Liver (tissue), 3 donors: ENCODE data around the gene UCK2.

ENCODE experiments used
- CTCF ChIP-seq: fragments of 150-350 bp; IDR thresholded peaks from 2 replicates; pipeline ENCODE4 v1.5.1; 2017; ENCODE audit warnings: improper control_type of control experiment, low read depth, low read length; ENCODE audit not compliant: missing input control
- EGR1 ChIP-seq, 2 donors: IDR thresholded peaks; 2 replicates each; pipeline ENCODE4 v1.6.1; 2016 to 2018; ENCODE audit warnings: antibody characterized with exemption in 2 of 2, low read depth in 2 of 2
- GABPA ChIP-seq, 2 donors: IDR thresholded peaks in 1 of 2; conservative IDR thresholded peaks in 1 of 2; 2 replicates each; pipeline ENCODE4 v1.6.1; 2016; ENCODE audit warnings: antibody characterized with exemption in 2 of 2, mild to moderate bottlenecking in 1 of 2, moderate library complexity in 1 of 2
- JUND ChIP-seq, 2 donors: IDR thresholded peaks; 2 replicates each; pipeline ENCODE4 v1.6.1; 2016; ENCODE audit warnings: antibody characterized with exemption in 2 of 2
- MAX ChIP-seq: IDR thresholded peaks from 2 replicates; pipeline ENCODE4 v1.6.1; 2016; ENCODE audit warnings: antibody characterized with exemption
- NR2F2 ChIP-seq: IDR thresholded peaks from 2 replicates; pipeline ENCODE4 v1.6.1; 2016; ENCODE audit warnings: antibody characterized with exemption
- RAD21 ChIP-seq, 2 donors: IDR thresholded peaks; 2 replicates each; pipeline ENCODE4 v1.6.1; 2016; ENCODE audit warnings: antibody characterized with exemption in 2 of 2, mild to moderate bottlenecking in 2 of 2
- TAF1 ChIP-seq: conservative IDR thresholded peaks from 2 replicates; pipeline ENCODE4 v1.6.1; 2016; ENCODE audit warnings: antibody characterized with exemption, mild to moderate bottlenecking
- YY1 ChIP-seq: IDR thresholded peaks from 2 replicates; pipeline ENCODE4 v1.6.1; 2016; ENCODE audit warnings: antibody characterized with exemption, mild to moderate bottlenecking
- TF ChIP-seq, protein P1 (sequence below): IDR thresholded peaks from 2 replicates; pipeline ENCODE4 v1.6.1; 2016; ENCODE audit warnings: antibody characterized with exemption, mild to moderate bottlenecking
- TF ChIP-seq, protein P2 (sequence below): IDR thresholded peaks from 2 replicates; pipeline ENCODE4 v1.6.1; 2016; ENCODE audit warnings: antibody characterized with exemption
- TF ChIP-seq, protein P3 (sequence below): IDR thresholded peaks from 2 replicates; pipeline ENCODE4 v1.6.1; 2016; ENCODE audit warnings: antibody characterized with exemption
- donor health status: healthy.
- donor health status: healthy.

DNA sequence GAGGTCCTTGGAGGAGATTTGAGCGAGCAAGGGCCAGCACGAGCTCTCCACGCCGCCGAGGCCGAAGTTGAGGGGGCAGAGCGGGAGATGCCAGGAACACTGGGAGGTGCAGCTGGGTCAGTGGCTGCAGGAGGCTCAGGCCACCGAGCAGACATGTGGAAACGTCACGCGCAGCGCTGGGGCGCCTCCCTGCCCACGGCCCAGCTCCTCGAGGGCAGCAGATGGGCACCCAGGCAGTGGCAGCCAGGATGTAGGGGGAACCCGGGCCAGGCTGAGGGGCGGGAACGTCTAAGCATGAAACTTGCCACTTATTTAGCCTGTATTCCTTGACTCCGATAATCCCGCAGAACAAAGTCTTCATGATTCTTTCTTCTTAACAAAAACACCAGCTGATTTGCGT, 114.1 kb downstream of the UCK2 start:
- TF ChIP-seq CTCF (no peak), YY1 (no peak), MAX (no peak), GABPA (IDR thresholded peaks at IDR 0.05 in 1 of 2, conservative IDR thresholded peaks at IDR 0.05 in 1 of 2) (no peak), JUND (IDR thresholded peaks at IDR 0.05) (no peak), RAD21 (IDR thresholded peaks at IDR 0.05) (no peak), TAF1 (no peak), NR2F2 (no peak), EGR1 (IDR thresholded peaks at IDR 0.05; ENCODE audit: low read depth in 2 of 2) (no peak)
- TF ChIP-seq, protein P1, sequence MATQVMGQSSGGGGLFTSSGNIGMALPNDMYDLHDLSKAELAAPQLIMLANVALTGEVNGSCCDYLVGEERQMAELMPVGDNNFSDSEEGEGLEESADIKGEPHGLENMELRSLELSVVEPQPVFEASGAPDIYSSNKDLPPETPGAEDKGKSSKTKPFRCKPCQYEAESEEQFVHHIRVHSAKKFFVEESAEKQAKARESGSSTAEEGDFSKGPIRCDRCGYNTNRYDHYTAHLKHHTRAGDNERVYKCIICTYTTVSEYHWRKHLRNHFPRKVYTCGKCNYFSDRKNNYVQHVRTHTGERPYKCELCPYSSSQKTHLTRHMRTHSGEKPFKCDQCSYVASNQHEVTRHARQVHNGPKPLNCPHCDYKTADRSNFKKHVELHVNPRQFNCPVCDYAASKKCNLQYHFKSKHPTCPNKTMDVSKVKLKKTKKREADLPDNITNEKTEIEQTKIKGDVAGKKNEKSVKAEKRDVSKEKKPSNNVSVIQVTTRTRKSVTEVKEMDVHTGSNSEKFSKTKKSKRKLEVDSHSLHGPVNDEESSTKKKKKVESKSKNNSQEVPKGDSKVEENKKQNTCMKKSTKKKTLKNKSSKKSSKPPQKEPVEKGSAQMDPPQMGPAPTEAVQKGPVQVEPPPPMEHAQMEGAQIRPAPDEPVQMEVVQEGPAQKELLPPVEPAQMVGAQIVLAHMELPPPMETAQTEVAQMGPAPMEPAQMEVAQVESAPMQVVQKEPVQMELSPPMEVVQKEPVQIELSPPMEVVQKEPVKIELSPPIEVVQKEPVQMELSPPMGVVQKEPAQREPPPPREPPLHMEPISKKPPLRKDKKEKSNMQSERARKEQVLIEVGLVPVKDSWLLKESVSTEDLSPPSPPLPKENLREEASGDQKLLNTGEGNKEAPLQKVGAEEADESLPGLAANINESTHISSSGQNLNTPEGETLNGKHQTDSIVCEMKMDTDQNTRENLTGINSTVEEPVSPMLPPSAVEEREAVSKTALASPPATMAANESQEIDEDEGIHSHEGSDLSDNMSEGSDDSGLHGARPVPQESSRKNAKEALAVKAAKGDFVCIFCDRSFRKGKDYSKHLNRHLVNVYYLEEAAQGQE = no peak
- TF ChIP-seq, protein P2, sequence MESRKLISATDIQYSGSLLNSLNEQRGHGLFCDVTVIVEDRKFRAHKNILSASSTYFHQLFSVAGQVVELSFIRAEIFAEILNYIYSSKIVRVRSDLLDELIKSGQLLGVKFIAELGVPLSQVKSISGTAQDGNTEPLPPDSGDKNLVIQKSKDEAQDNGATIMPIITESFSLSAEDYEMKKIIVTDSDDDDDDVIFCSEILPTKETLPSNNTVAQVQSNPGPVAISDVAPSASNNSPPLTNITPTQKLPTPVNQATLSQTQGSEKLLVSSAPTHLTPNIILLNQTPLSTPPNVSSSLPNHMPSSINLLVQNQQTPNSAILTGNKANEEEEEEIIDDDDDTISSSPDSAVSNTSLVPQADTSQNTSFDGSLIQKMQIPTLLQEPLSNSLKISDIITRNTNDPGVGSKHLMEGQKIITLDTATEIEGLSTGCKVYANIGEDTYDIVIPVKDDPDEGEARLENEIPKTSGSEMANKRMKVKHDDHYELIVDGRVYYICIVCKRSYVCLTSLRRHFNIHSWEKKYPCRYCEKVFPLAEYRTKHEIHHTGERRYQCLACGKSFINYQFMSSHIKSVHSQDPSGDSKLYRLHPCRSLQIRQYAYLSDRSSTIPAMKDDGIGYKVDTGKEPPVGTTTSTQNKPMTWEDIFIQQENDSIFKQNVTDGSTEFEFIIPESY = no peak
- TF ChIP-seq, protein P3, sequence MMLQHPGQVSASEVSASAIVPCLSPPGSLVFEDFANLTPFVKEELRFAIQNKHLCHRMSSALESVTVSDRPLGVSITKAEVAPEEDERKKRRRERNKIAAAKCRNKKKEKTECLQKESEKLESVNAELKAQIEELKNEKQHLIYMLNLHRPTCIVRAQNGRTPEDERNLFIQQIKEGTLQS = no peak
